ENCODE measurements around the gene BMERB1. TPM values are rescaled to one million over a fixed set of nuclear protein-coding genes. Genes with fewer than 3 reads are reported as not detected.

Gene BMERB1
- total and polyA plus RNA-seq, 7 donors = 26.6 to 133 (median 41.3) TPM

DNA sequence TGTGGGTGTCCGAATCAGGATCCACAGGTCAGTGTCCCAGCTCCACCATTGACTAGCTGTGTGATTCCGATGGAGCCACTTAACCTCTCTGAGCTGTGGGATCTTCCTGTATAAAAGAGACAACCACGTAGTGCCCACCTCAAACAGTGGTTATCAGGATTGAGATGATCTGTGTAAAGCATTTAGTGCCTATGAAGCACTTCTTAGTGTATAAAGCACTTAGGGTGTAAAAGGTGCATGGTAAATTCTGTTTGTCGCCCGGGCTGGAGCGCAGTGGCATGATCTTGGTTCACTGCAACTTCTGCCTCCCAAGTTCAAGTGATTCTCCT, 113.3 kb downstream of the BMERB1 start:
- no peak for DNase-seq
- WGBS, 3 donors = 99% methylated on average over 6 of the region's 6 CpGs
- Histone ChIP-seq H3K27me3 (ENCODE audit: insufficient read depth in 3 of 3, low read length in 2 of 3) (no peaks in the 10 kb centered on the region), H3K27ac (no peak overlapping the region), H3K4me1 (no peaks in the 10 kb centered on the region), H3K4me3 (no peak overlapping the region), H3K36me3 (ENCODE audit: insufficient read depth in 1 of 2, low read depth in 1 of 2) (no peaks in the 10 kb centered on the region), H3K9me3 (no peaks in the 10 kb centered on the region)
- no peak for TF ChIP-seq CTCF (IDR thresholded peaks at IDR 0.05)
- intact Hi-C loops (cut with DNase I) = loop anchor here in 1 of 2 donors (5.0 kb wide), 1 partner anchor 60 kb away; no protein-coding TSS in a partner anchor
- no peak for ATAC-seq

- Histone ChIP-seq H3K4me1 (no peaks in the 10 kb centered on the region), H3K4me3 (no peak overlapping the region), H3K36me3 (ENCODE audit: insufficient read depth in 1 of 2, low read depth in 1 of 2) (no peaks in the 10 kb centered on the region), H3K9me3 (no peaks in the 10 kb centered on the region), H3K27ac (no peak overlapping the region), H3K27me3 (ENCODE audit: insufficient read depth in 3 of 3, low read length in 2 of 3) (no peaks in the 10 kb centered on the region)
- DNase-seq = no peak
- intact Hi-C loops (cut with DNase I) = loop anchor here in 1 of 2 donors (5.0 kb wide), 1 partner anchor 61 kb away; no protein-coding TSS in a partner anchor
- no peak for ATAC-seq
- no peak for TF ChIP-seq CTCF (IDR thresholded peaks at IDR 0.05)
- WGBS, 3 donors = 79 to 82% (median 81%) methylated on average over 3 of the region's 3 CpGs
Observed at GRCh38 chr16:15548482-15548891, 114.1 kb downstream of the BMERB1 start.

- no peak overlapping the region for H3K4me3 ChIP-seq
- DNase-seq = no peak
- no peaks in the 10 kb centered on the region for H3K27me3 ChIP-seq (ENCODE audit: insufficient read depth in 3 of 3, low read length in 2 of 3)
- no peak overlapping the region for H3K27ac ChIP-seq
- 84 to 96% (median 90%) methylated on average over 6 of the region's 6 CpGs for WGBS, 3 donors
- H3K36me3 ChIP-seq (ENCODE audit: insufficient read depth in 1 of 2, low read depth in 1 of 2) = no peaks in the 10 kb centered on the region
- intact Hi-C loops (cut with DNase I) = no loop called here
- H3K4me1 ChIP-seq = no peaks in the 10 kb centered on the region
- TF ChIP-seq CTCF (IDR thresholded peaks at IDR 0.05) = no peak
- ATAC-seq = peak; percentile 58 to 76 (median 66)
- no peaks in the 10 kb centered on the region for H3K9me3 ChIP-seq
Observed at GRCh38 chr16:15552507-15552906, 118.1 kb downstream of the BMERB1 start.

DNA sequence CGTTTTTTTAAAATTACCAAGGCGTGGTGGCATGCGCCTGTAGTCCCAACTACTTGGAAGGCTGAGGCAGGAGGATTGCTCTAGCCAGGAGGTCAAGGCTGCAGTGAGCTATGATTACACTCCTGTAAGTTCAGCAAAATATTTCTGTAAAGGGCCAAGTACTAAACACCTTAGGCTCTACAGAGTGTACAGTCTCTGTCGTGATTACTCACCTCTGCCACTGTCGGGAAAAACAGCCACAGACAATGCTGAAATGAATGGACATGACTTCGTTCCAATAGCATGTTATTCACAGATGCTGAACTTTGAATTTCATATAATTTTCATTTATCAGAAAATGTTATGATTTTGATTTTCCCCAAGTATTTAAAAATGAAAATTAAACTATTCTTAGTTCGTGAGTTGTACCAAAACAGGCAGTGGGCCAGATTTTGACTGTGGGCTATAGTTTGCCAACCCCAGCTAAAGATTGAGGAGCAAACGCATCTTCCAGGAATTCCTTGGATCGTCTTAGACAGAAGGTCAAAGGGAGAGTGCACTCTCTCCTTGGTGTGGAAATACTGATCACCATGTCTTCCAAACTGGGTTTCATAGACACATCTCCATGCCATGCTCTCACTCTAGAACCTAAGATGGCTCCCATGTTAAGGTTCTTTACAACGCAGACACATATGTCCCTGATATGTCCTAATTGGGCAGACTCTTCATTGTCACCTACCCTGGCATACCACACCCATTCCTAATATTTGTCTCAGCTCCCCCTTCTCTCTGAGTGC, 119.1 kb downstream of the BMERB1 start:
- Histone ChIP-seq H3K4me1 (no peaks in the 10 kb centered on the region), H3K36me3 (ENCODE audit: insufficient read depth in 1 of 2, low read depth in 1 of 2) (no peaks in the 10 kb centered on the region), H3K27ac (no peak overlapping the region), H3K4me3 (no peak overlapping the region), H3K27me3 (ENCODE audit: insufficient read depth in 3 of 3, low read length in 2 of 3) (no peaks in the 10 kb centered on the region), H3K9me3 (no peaks in the 10 kb centered on the region)
- no peak for DNase-seq
- WGBS, 3 donors = 85 to 89% (median 88%) methylated on average over 10 of the region's 10 CpGs
- intact Hi-C loops (cut with DNase I) = no loop called here
- no peak for TF ChIP-seq CTCF (IDR thresholded peaks at IDR 0.05)
- no peak for ATAC-seq

DNA sequence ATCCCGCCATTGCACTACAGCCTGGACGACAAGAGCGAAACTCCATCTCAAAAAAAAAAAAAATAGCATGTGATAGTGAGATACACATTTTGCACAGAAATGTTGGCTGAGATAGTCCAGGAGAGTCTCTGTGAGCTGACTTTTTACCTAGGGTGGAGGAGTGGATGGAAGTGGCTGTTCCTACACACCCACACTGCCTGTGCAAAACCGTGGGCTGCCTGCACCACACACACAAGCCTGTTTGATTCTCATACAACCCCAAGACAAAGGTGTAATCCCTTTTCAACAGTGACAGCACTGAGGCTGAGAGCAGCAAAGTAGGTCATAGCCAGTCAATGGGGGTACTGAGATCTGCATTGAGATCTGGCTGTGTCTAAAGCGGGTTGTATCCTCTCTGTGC, 121.7 kb downstream of the BMERB1 start:
- Histone ChIP-seq H3K4me3 (no peak overlapping the region), H3K36me3 (ENCODE audit: insufficient read depth in 1 of 2, low read depth in 1 of 2) (no peaks in the 10 kb centered on the region), H3K27ac (no peak overlapping the region), H3K9me3 (no peaks in the 10 kb centered on the region), H3K4me1 (no peaks in the 10 kb centered on the region), H3K27me3 (ENCODE audit: insufficient read depth in 3 of 3, low read length in 2 of 3) (no peaks in the 10 kb centered on the region)
- ATAC-seq (no peak), DNase-seq (no peak)
- TF ChIP-seq CTCF (IDR thresholded peaks at IDR 0.05) = no peak
- intact Hi-C loops (cut with DNase I) = no loop called here
- WGBS, 3 donors = 95 to 98% (median 97%) methylated on average over 5 of the region's 5 CpGs
